B cell (primary cell): ENCODE data around the gene PARD6G. TPM values are rescaled to one million over a fixed set of nuclear protein-coding genes. Genes with fewer than 3 reads are reported as not detected.

Source experiments
- ATAC-seq: fragments of 200-7000 bp; cut with Tn5 transposase; one replicate; pipeline ENCODE4 v1.10.0; 2021; ENCODE audit warnings: low read depth, mild to moderate bottlenecking, moderate number of reproducible peaks, moderate library complexity
- CTCF ChIA-PET: fragments of 350-600 bp; sonication (Branson Sonifier 250); formaldehyde crosslinking; loops from one replicate; lab custom pipeline; 2021; ENCODE audit warnings: antibody characterized with exemption, inconsistent platforms; lab: Charles Lee
- POLR2A ChIA-PET: fragments of 350-600 bp; sonication (Branson Sonifier 250); formaldehyde crosslinking; loops from one replicate; lab custom pipeline; 2021; ENCODE audit warnings: antibody characterized with exemption; lab: Charles Lee
- DNase-seq: peaks from one replicate; pipeline ENCODE4 v3.0.0; 2013
- H2AFZ ChIP-seq: 2 replicates; pipeline ENCODE4 v1.6.1; 2012; ENCODE audit warnings: mild to moderate bottlenecking, low read depth, low read length; ENCODE audit not compliant: insufficient read depth, poor library complexity, severe bottlenecking
- H3K27ac ChIP-seq, 2 donors: 1 replicate in 1 of 2; 2 replicates in 1 of 2; pipeline ENCODE4 v1.5.1; 2012 to 2013; ENCODE audit warnings: low read length in 2 of 2, mild to moderate bottlenecking in 2 of 2, moderate library complexity in 1 of 2
- H3K27me3 ChIP-seq, 4 experiments: fragments of 200-600 bp in 1 of 4; sonication (generic) in 1 of 4; replicated peaks in 1 of 4; 1 replicate in 2 of 4; 2 replicates in 2 of 4; pipeline versions ENCODE4 v1.6.1 to v1.7.0; 2013 to 2016; ENCODE audit warnings: low read length in 3 of 4, mild to moderate bottlenecking in 2 of 4, mixed read lengths in 1 of 4, moderate library complexity in 1 of 4; ENCODE audit not compliant: insufficient read depth in 4 of 4, control insufficient read depth in 3 of 4; ENCODE audit errors: control extremely low read depth in 1 of 4
- H3K36me3 ChIP-seq, 2 experiments: replicated peaks in 1 of 2; 1 replicate in 1 of 2; 2 replicates in 1 of 2; pipeline versions ENCODE4 v1.6.1 to v1.7.1; 2013; ENCODE audit warnings: low read length in 1 of 2; ENCODE audit not compliant: insufficient read depth in 2 of 2, control insufficient read depth in 1 of 2; ENCODE audit errors: control extremely low read depth in 1 of 2, extremely low read depth in 1 of 2
- H3K4me1 ChIP-seq, 2 donors: fragments of 200-600 bp in 1 of 2; sonication (generic) in 1 of 2; 1 replicate in 1 of 2; 2 replicates in 1 of 2; pipeline versions ENCODE4 v1.5.1 to v1.6.1; 2013 to 2017; ENCODE audit warnings: low read length in 2 of 2; ENCODE audit not compliant: control insufficient read depth in 2 of 2, insufficient read depth in 2 of 2
- H3K4me2 ChIP-seq: replicated peaks from 2 replicates; pipeline ENCODE3; 2012; ENCODE audit warnings: mild to moderate bottlenecking, low read depth, low read length; ENCODE audit not compliant: poor library complexity, severe bottlenecking
- H3K4me3 ChIP-seq, 5 experiments: fragments of 200-600 bp in 1 of 5; sonication (generic) in 1 of 5; 1 replicate in 3 of 5; 2 replicates in 2 of 5; pipeline versions ENCODE4 v1.5.1 to v1.7.0; 2011 to 2016; ENCODE audit warnings: low read length in 4 of 5, mild to moderate bottlenecking in 4 of 5, low read depth in 2 of 5, control low read depth in 1 of 5, moderate library complexity in 1 of 5; ENCODE audit not compliant: insufficient read depth in 1 of 5; ENCODE audit errors: control extremely low read depth in 1 of 5, extremely low read depth in 1 of 5
- H3K79me2 ChIP-seq: fragments of 200-600 bp; sonication (generic); one replicate; pipeline ENCODE4 v1.6.0; 2016; ENCODE audit warnings: low read length; ENCODE audit not compliant: control insufficient read depth, insufficient read depth
- H3K9ac ChIP-seq: fragments of 200-600 bp; sonication (generic); 2 replicates; pipeline ENCODE4 v1.6.1; 2017; ENCODE audit warnings: mild to moderate bottlenecking, low read length, moderate library complexity
- H3K9me3 ChIP-seq, 3 donors: one replicate each; pipeline versions ENCODE4 v1.6.1 to v1.7.1; 2013; ENCODE audit warnings: low read length in 2 of 3; ENCODE audit not compliant: control insufficient read depth in 2 of 3, insufficient read depth in 1 of 3; ENCODE audit errors: control extremely low read depth in 1 of 3
- H4K20me1 ChIP-seq: 2 replicates; pipeline ENCODE4 v1.6.0; 2012; ENCODE audit warnings: mild to moderate bottlenecking, low read length; ENCODE audit not compliant: insufficient read depth, control insufficient read depth, poor library complexity, severe bottlenecking
- H3K27ac Mint-ChIP-seq: one replicate; pipeline ENCODE4 v1.8.0; 2021; ENCODE audit warnings: mixed read lengths
- H3K27me3 Mint-ChIP-seq: one replicate; pipeline ENCODE4 v1.8.0; 2021; ENCODE audit warnings: mixed read lengths
- H3K4me1 Mint-ChIP-seq: one replicate; pipeline ENCODE4 v1.8.0; 2021; ENCODE audit warnings: mixed read lengths
- H3K4me3 Mint-ChIP-seq: one replicate; pipeline ENCODE4 v1.8.0; 2021; ENCODE audit warnings: mixed read lengths
- H3K9me3 Mint-ChIP-seq: one replicate; pipeline ENCODE4 v1.8.0; 2022; ENCODE audit warnings: mixed read lengths; ENCODE audit not compliant: insufficient read depth
- CTCF ChIP-seq: fragments of 200-600 bp; IDR thresholded peaks from one replicate; pipeline ENCODE4 v1.8.0; 2022; ENCODE audit warnings: antibody characterized with exemption, mild to moderate bottlenecking
- EZH2 ChIP-seq: IDR thresholded peaks from 2 replicates; pipeline ENCODE4 v1.6.1; 2012; ENCODE audit warnings: borderline replicate concordance, low read depth, mild to moderate bottlenecking, moderate library complexity, low read length; ENCODE audit not compliant: insufficient read depth, poor library complexity, severe bottlenecking
- WGBS: methylation state at CpG from one replicate; pipeline ENCODE4 v1.1.5; 2013; ENCODE audit warnings: missing lambda C conversion rate; ENCODE audit not compliant: insufficient coverage; 5-methylcytosine and 5-hydroxymethylcytosine counted together
- intact Hi-C: fragments of 100-400 bp; cut with micrococcal nuclease; formaldehyde crosslinking; loops from one replicate; pipeline ENCODE4 v1.10.0; 2022
- polyA plus RNA-seq: library from polyadenylated mRNA; depleted of rRNA; stranded (reverse); fragments of >200 nt; gene quantifications from 2 replicates; pipeline ENCODE4 v1.2.3, GENCODE V29; 2012
- total RNA-seq, 2 donors: library from RNA; stranded (reverse); fragments of 120-200 nt in 1 of 2; gene quantifications; 1 replicate in 1 of 2; 2 replicates in 1 of 2; pipeline versions ENCODE4 v1.2.3 to v1.2.4, GENCODE V29; 2013 to 2022

PARD6G gene
- total and polyA plus RNA-seq, 2 donors (not counting 1 experiment from before 2014, with no cell fraction given), result not detected

GRCh38 chr18:80168346-80168745, 79.0 kb downstream of the PARD6G start:
- DNase-seq (no peak), ATAC-seq (no peak)
- no peak overlapping the region for H3K27ac ChIP-seq
- Mint-ChIP-seq H3K4me3 (no peak overlapping the region), H3K9me3 (peaks cover 4% of the 10 kb centered on the region), H3K27ac (no peak overlapping the region), H3K4me1 (peaks cover 4% of the 10 kb centered on the region), H3K27me3 (peaks cover 35% of the 10 kb centered on the region)
- ChIA-PET CTCF (interaction anchor here (1.1 kb wide), 1 partner anchor 10 kb away, joined by 4 read pairs; no protein-coding TSS in a partner anchor), POLR2A (no interaction called here)
- peaks cover 0 to 3% of the 10 kb centered on the region in 2 donors for H3K4me1 ChIP-seq
- WGBS, result 78% methylated on average over 2 of the region's 2 CpGs
- no peak overlapping the region for H3K4me2 ChIP-seq
- H3K9ac ChIP-seq, result no peak overlapping the region
- H4K20me1 ChIP-seq, result no peaks in the 10 kb centered on the region
- H3K4me3 ChIP-seq, result no peak overlapping the region
- TF ChIP-seq EZH2, result no peak
- no peak for TF ChIP-seq CTCF
- H2AFZ ChIP-seq, result no peak overlapping the region
- no peaks in the 10 kb centered on the region for H3K79me2 ChIP-seq
- no peaks in the 10 kb centered on the region for H3K36me3 ChIP-seq
- peaks cover 0 to 26% (median 12%) of the 10 kb centered on the region in 4 experiments for H3K27me3 ChIP-seq
- H3K9me3 ChIP-seq, result peaks cover 0 to 39% (median 8%) of the 10 kb centered on the region in 3 donors
- intact Hi-C loops, result no loop called here

- H3K79me2 ChIP-seq, result no peaks in the 10 kb centered on the region
- no peak overlapping the region for H3K4me2 ChIP-seq
- H3K9me3 ChIP-seq, result peaks cover 0 to 43% (median 8%) of the 10 kb centered on the region in 3 donors
- no peak overlapping the region for H3K9ac ChIP-seq
- H3K27me3 ChIP-seq, result peaks cover 0 to 26% (median 11%) of the 10 kb centered on the region in 4 experiments
- H3K4me3 ChIP-seq, result no peak overlapping the region
- POLR2A ChIA-PET, result no interaction called here
- no peak overlapping the region for H3K27ac Mint-ChIP-seq
- intact Hi-C loops, result no loop called here
- no peak overlapping the region for H2AFZ ChIP-seq
- H3K27me3 Mint-ChIP-seq, result peaks cover 32% of the 10 kb centered on the region
- no peaks in the 10 kb centered on the region for H4K20me1 ChIP-seq
- CTCF ChIA-PET, result interaction anchor here (1.0 to 1.1 kb wide), 2 partner anchors 9 to 10 kb away, joined by 4 read pairs; no protein-coding TSS in a partner anchor
- H3K4me1 Mint-ChIP-seq, result peaks cover 4% of the 10 kb centered on the region
- WGBS, result 77% methylated on average over 7 of the region's 13 CpGs
- H3K36me3 ChIP-seq, result no peaks in the 10 kb centered on the region
- no peak for DNase-seq
- H3K4me3 Mint-ChIP-seq, result no peak overlapping the region
- H3K9me3 Mint-ChIP-seq, result peaks cover 4% of the 10 kb centered on the region
- H3K27ac ChIP-seq, result no peak overlapping the region
- TF ChIP-seq CTCF (no peak), EZH2 (no peak)
- H3K4me1 ChIP-seq, result peaks cover 0 to 3% of the 10 kb centered on the region in 2 donors
- no peak for ATAC-seq
These were observed 79.4 kb downstream of the PARD6G start for GRCh38 chr18:80167931-80168330.
